NK-92 (cell line): ENCODE results near the gene BOD1.

ENCODE experiments used
- DNase-seq: peaks from one replicate; lab custom pipeline; 2025; ENCODE audit not compliant: unreplicated experiment; lab: John Stamatoyannopoulos, UW

BOD1 gene

GRCh38 chr5:173581408-173582215 is 34.8 kb downstream of the BOD1 start:
- no peak for DNase-seq

GRCh38 chr5:173578947-173579615 is 37.4 kb downstream of the BOD1 start:
- DNase-seq = no peak

- no peak for DNase-seq
Measured at GRCh38 chr5:173577817-173578216, 38.6 kb downstream of the BOD1 start.

GRCh38 chr5:173577166-173577565 is 39.3 kb downstream of the BOD1 start:
- DNase-seq = no peak

GRCh38 chr5:173575985-173576384 is 40.5 kb downstream of the BOD1 start:
- no peak for DNase-seq

GRCh38 chr5:173574983-173575382 is 41.5 kb downstream of the BOD1 start:
- DNase-seq = no peak

- DNase-seq = no peak
Measured at GRCh38 chr5:173573126-173573960, 43.1 kb downstream of the BOD1 start.

GRCh38 chr5:173572431-173573125 is 43.9 kb downstream of the BOD1 start:
- no peak for DNase-seq

- DNase-seq = no peak
Measured at GRCh38 chr5:173570321-173571090, 45.9 kb downstream of the BOD1 start.

GRCh38 chr5:173568703-173569102 is 47.7 kb downstream of the BOD1 start:
- DNase-seq = no peak

GRCh38 chr5:173568128-173568527 is 48.3 kb downstream of the BOD1 start:
- no peak for DNase-seq

- DNase-seq = no peak
Measured at GRCh38 chr5:173567548-173567947, 48.9 kb downstream of the BOD1 start.

- no peak for DNase-seq
Measured at GRCh38 chr5:173565491-173566072, 50.9 kb downstream of the BOD1 start.

GRCh38 chr5:173564106-173564505 is 52.3 kb downstream of the BOD1 start:
- DNase-seq = no peak

- DNase-seq = no peak
Measured at GRCh38 chr5:173563246-173563645, 53.2 kb downstream of the BOD1 start.

GRCh38 chr5:173562451-173562850 is 54.0 kb downstream of the BOD1 start:
- no peak for DNase-seq
